Measurements from ENCODE around the gene MCL1.

- TF ChIP-seq CTCF (IDR thresholded peaks at IDR 0.05; ENCODE audit: insufficient read depth, low read length, poor library complexity, severe bottlenecking) (no peak), EZH2phosphoT487 (conservative IDR thresholded peaks at IDR 0.05; ENCODE audit: low read length) (no peak)
Measured at GRCh38 chr1:150530491-150531159, 48.8 kb downstream of the MCL1 start.

Measured in SU-DHL-6 (cell line).